Thyroid gland (tissue), 4 donors: Measurements from ENCODE around the gene NUB1.

ENCODE experiments used
- CTCF ChIP-seq, 6 experiments: fragments of 200-600 bp in 3 of 6; fragments of 450-650 bp in 3 of 6; sonication (generic) in 3 of 6; IDR thresholded peaks; one replicate each; pipeline ENCODE4 v1.5.1; 2016 to 2019; ENCODE audit warnings: antibody characterized with exemption in 6 of 6, mild to moderate bottlenecking in 2 of 6, inconsistent platforms in 1 of 6, moderate library complexity in 1 of 6
- POLR2A ChIP-seq, 2 donors: fragments of 450-650 bp; IDR thresholded peaks; one replicate each; pipeline ENCODE4 v1.6.1; 2017; ENCODE audit warnings: antibody characterized with exemption in 2 of 2, mild to moderate bottlenecking in 2 of 2, moderate library complexity in 1 of 2

DNA sequence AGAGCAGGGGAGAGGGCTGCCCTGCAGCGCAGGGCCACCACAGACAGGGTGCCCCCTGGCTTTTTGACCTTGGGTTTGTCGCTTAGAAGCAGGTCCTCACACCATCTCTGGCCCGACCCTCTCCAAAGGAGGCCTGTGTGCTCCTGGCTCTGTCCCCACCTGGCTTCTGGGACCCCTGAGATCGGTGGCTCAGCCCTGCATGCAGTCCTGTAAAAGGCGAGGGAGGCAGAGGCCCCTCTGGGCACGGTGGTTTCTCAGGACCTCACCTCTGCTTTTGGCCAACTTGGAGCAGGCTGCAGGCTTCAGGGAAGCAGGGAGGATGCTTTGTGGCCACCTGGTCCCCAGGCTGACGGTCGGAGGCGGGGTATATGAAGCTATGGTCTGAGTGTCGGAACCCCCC, 46.8 kb downstream of the NUB1 start:
- TF ChIP-seq CTCF (IDR thresholded peaks at IDR 0.05): no peak
- TF ChIP-seq POLR2A (IDR thresholded peaks at IDR 0.05): no peak
